Stimulated activated CD4-positive, alpha-beta T cell treated with anti-CD3 and anti-CD28 coated beads, Interleukin-15, amount 100 ng/mL, for 48 hours (primary cell): ENCODE measurements around the gene AKAP6.

ENCODE experiments used
- DNase-seq, 2 donors: peaks; one replicate each; pipeline ENCODE4 v3.0.0-alpha.2; 2020; ENCODE audit warnings: low read depth in 2 of 2

The AKAP6 gene

GRCh38 chr14:32478050-32478449, 149.0 kb downstream of the AKAP6 start:
- DNase-seq: no peak

GRCh38 chr14:32480337-32480736, 151.2 kb downstream of the AKAP6 start:
- DNase-seq: no peak

- no peak for DNase-seq
Observed at GRCh38 chr14:32481707-32482106, 152.6 kb downstream of the AKAP6 start.

DNA sequence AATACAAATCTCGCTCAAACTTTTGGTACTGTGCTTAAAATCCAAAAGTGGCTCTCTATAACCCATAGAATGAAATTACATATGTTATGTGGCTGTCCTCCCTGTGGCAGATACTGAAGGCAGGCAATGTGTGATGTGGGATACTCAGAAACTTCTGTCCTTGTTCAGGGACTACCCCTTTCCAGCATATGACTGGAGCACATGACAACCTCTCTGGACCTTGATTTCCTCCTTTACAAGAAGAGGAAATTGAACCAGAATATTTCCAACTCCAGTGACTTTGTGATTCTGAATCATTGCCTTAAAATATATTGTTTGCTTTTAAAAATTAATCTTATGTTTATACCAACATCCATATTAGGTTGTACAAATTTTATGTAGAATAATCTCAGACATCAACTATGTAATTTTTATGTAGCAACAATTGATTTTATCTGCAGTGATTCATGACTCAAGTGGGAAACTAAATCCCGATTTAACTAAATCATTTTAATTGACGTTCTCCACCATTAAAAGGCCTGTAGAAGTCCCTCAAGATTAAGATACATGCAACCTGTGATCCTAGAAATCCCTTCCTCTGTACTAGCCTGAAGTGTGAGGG, 162.4 kb downstream of the AKAP6 start:
- DNase-seq: no peak

DNA sequence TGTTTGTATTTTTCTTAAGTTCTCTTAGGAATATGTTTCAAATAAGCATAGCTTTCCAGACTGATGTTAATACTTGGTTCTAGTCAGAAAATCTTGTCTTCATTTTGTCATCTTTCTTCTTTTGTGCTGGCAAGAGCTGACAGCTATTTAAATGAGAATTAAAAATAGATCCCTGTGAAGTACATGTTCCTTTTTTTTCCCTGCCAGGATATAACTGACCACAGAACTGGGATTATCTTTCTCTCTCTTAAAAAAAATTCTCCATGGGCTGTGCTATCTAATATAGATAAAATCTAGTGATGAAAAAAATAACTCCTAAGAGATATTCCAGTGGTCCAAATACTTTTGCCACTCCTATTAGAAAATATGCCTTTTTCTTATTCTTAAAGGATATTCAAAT, 163.4 kb downstream of the AKAP6 start:
- DNase-seq: no peak

DNA sequence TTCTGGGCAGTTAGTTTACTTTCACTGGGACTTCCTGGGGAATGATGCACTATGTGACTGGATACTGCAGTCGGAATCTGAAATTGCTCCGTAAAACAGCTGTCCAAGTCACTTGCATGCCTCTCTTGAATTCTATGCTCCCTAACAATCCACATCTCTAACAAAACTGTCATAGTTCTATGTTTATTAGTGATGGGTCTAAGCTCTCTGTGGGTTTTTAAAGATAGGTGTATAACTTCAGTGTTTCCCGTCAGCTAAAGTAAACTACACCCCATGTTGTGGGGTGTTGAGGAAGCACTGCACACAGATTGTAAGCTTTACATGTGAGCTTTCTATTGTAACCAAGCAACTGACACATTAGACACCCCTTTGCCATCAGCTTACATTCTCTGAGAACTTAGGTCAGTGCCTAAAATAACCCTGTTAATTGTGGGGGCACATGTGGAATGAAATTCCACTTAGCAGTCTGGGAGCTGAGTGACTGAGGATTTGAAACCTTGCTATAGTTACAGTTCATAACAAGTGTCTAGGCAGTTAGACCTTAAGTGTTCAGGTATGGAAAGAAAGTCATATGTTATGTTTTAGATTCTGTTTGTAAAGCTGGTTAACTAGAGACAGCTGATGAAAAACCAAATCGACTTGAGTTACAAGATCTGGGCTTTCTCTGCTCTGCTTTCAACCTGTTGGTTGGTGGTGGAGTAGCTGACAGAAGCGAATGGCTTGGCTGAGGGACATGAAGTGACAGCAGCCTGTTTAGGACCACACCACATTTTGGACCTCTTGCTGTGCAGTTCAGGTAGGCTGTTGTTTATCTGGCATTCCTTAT, 165.7 kb downstream of the AKAP6 start:
- no peak for DNase-seq

GRCh38 chr14:32495435-32495734, 166.3 kb downstream of the AKAP6 start:
- no peak for DNase-seq

DNA sequence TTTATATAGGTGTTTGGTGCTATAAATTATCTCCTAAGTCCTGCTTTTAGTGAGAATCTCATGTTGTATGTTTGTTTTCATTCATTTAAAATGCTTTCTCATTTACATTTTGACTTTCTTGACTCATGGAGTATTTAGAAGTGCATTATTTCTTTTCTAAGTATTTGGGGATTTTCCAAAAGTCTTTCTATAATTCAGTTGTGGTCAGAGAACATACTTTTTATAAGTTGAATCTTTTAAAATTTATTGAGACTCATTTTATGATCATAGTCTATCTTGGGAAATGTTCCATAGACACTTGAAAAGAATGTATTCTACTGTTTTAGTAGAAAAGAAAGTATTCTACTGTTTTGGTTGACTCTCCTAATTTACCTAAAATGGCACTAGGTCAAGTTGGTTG, 168.2 kb downstream of the AKAP6 start:
- no peak for DNase-seq

DNA sequence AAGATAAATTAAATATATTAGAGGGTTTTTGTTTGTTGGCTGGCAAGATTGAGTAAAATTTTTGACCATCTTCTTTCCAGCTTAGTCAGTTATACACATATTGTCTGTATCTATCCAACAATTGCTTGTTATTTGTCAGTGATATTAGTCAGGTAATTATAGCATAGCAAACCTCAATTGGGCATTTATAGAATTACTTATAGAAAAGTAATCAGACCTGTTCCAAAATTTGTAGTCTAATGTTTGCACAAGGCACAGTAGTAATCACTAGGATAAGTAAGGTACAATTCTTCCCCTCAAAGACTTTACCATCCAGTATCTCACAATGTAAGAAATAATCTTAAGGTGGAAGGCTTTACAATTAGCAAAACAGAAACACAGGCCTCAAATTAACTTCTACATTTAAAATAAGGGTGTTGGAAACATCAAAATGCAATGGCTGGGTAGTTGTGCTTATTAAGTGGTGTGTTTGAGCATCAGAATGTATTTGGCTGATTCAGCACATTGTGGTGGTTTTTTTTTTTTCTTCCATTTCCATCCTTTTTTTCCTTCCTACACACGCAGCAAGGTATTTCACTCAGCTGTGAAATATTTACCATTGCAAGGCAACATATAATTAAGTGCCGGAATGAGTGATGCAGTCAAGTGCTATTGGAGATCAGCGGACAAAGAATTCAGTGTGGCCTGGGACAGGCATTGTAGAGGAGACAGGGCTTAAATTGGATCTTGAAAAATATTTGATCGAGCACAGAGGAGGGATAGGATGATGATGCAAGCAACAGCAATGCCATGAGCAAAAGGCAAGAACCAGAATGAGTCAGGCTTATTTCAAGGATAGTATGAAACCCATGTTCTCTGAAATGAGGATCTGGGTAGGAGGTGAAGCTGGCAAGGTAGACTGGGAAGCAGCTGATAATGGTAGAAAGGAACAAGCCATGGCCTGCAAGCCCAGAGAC, 178.2 kb downstream of the AKAP6 start:
- no peak for DNase-seq

GRCh38 chr14:32508281-32508680, 179.2 kb downstream of the AKAP6 start:
- no peak for DNase-seq

GRCh38 chr14:32509632-32510187, 180.6 kb downstream of the AKAP6 start:
- no peak for DNase-seq

- DNase-seq: no peak
Observed at GRCh38 chr14:32510815-32511214, 181.7 kb downstream of the AKAP6 start.

- DNase-seq: no peak
Observed at GRCh38 chr14:32512348-32512747, 183.2 kb downstream of the AKAP6 start.

DNA sequence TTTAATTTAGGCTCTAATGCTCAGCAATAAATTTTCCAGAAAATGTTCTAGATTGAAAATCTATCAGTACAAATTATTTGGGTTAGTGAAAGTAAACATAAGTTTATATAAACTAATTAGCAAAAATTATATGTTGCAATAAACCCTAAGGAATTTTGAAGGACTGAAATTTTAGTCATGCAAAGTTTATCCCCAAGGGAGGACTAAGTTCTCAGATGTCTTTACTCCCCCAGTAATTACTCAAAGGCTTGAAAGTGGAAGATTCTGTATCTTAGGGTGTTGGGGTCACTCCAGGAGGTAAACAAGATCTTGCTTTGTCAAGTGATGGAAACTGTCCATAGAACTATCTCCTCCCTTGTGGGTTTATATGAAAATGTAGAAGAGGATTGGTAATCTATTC, 183.7 kb downstream of the AKAP6 start:
- DNase-seq: no peak

DNA sequence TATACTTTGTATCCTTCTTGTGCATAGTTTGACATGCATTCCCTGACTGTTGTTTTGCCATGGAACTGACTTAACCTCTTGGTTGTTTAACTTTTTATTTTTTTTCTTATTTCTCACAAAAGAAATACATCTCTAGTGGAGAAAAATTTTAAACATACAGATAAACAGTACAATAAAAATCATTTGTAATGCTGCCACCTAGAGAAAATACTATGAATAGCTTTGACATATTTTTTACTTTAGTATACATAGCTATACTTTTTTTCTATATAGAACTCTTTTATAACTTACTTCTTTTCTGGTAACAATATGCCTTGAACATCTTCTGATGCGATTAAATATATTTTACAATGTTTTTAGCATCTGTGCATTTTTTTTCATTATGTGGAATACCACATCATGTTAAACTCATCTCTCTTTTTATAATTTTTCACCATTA, 184.5 kb downstream of the AKAP6 start:
- no peak for DNase-seq

DNA sequence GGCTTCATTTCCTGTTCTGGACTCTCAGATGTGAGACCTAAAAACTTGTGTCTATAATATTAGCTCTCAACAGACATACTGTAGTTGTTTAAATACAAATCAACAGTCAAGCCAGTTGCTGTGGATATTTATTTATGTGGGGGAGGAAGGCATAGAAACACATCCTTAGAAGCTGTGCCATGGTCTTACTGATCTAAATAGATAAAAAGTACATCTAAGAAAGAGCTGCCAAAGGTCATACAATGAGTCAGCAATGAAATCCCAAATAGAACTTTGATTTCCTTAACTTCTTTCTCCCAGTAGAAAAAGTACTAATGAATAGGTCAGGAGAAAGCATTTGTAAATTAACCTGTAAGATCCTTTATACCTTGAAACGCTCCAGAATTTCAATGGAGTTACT, 185.1 kb downstream of the AKAP6 start:
- no peak for DNase-seq

DNA sequence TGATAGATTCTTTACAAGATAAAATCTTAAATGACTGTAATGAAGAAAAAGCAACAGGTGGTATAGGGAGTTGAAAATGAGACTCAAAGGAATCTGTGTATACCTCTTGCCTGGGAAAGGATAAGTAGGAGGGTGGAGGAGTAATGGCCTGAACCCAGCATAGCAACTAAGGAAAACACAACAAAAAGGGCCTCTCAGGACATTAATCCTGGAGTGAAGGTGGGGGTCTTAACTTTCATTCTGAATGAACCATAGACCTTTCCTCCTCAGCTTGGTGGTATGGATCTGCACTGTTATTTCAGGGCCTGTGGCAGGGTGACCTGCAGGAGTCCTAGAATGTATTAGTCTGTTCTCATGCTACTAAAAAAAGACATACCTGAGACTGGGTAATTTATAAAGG, 185.6 kb downstream of the AKAP6 start:
- no peak for DNase-seq

- no peak for DNase-seq
Observed at GRCh38 chr14:32524609-32525375, 195.7 kb downstream of the AKAP6 start.

GRCh38 chr14:32525591-32525990, 196.5 kb downstream of the AKAP6 start:
- no peak for DNase-seq

- DNase-seq: no peak
Observed at GRCh38 chr14:32530800-32531199, 201.7 kb downstream of the AKAP6 start.

GRCh38 chr14:32531942-32532515, 202.9 kb downstream of the AKAP6 start:
- no peak for DNase-seq
